CD4-positive, alpha-beta T cell (primary cell): ENCODE measurements around the gene DDX59. TPM values are rescaled to one million over a fixed set of nuclear protein-coding genes. Genes with fewer than 3 reads are reported as not detected.

Experiments used
- ATAC-seq: fragments of 200-7000 bp; cut with Tn5 transposase; one replicate; pipeline ENCODE4 v1.10.0; 2022; ENCODE audit warnings: mild to moderate bottlenecking; ENCODE audit not compliant: poor library complexity
- CTCF ChIA-PET: fragments of 350-600 bp; sonication (Branson Sonifier 250); formaldehyde crosslinking; loops from one replicate; lab custom pipeline; 2021; ENCODE audit warnings: antibody characterized with exemption, inconsistent platforms; lab: Charles Lee
- POLR2A ChIA-PET: fragments of 350-600 bp; sonication (Branson Sonifier 250); formaldehyde crosslinking; loops from one replicate; lab custom pipeline; 2021; ENCODE audit warnings: antibody characterized with exemption, inconsistent platforms; lab: Charles Lee
- DNase-seq, 14 experiments: peaks; one replicate each; pipeline ENCODE4 v3.0.0-alpha.2; 2013 to 2020; ENCODE audit warnings: mixed read lengths in 2 of 14
- H3K27ac ChIP-seq, 2 donors: one replicate each; pipeline versions ENCODE4 v1.5.1 to v1.7.0; 2013; ENCODE audit warnings: low read length in 2 of 2, low read depth in 1 of 2, mild to moderate bottlenecking in 1 of 2
- H3K27me3 ChIP-seq, 2 experiments: 1 replicate in 1 of 2; 2 replicates in 1 of 2; pipeline versions ENCODE4 v1.6.1 to v1.7.0; 2013; ENCODE audit warnings: low read length in 2 of 2, control low read depth in 1 of 2, mild to moderate bottlenecking in 1 of 2, moderate library complexity in 1 of 2; ENCODE audit not compliant: insufficient read depth in 2 of 2, control insufficient read depth in 1 of 2
- H3K36me3 ChIP-seq: one replicate; pipeline ENCODE4 v1.6.1; 2013; ENCODE audit warnings: low read length, control low read depth; ENCODE audit not compliant: insufficient read depth
- H3K4me1 ChIP-seq: one replicate; pipeline ENCODE4 v1.6.1; 2013; ENCODE audit warnings: low read length, control low read depth; ENCODE audit not compliant: insufficient read depth
- H3K4me3 ChIP-seq: one replicate; pipeline ENCODE4 v1.5.1; 2013; ENCODE audit warnings: mild to moderate bottlenecking, low read length, moderate library complexity
- H3K9me3 ChIP-seq, 2 experiments: 1 replicate in 1 of 2; 2 replicates in 1 of 2; pipeline versions ENCODE4 v1.6.1 to v1.7.0; 2013; ENCODE audit warnings: low read length in 2 of 2, mild to moderate bottlenecking in 2 of 2, control low read depth in 1 of 2, moderate library complexity in 1 of 2; ENCODE audit not compliant: control insufficient read depth in 1 of 2, insufficient read depth in 1 of 2
- H3K27ac Mint-ChIP-seq: one replicate; pipeline ENCODE4 v1.8.0; 2020; ENCODE audit warnings: mixed read lengths
- H3K27me3 Mint-ChIP-seq: one replicate; pipeline ENCODE4 v1.8.0; 2021; ENCODE audit warnings: mixed read lengths
- H3K36me3 Mint-ChIP-seq: one replicate; pipeline ENCODE4 v1.8.0; 2021; ENCODE audit warnings: low read depth, mixed read lengths
- H3K4me1 Mint-ChIP-seq: one replicate; pipeline ENCODE4 v1.8.0; 2021; ENCODE audit warnings: low read depth, mixed read lengths
- H3K4me3 Mint-ChIP-seq: one replicate; pipeline ENCODE4 v1.8.0; 2020; ENCODE audit warnings: mild to moderate bottlenecking, mixed read lengths
- H3K9me3 Mint-ChIP-seq: one replicate; pipeline ENCODE4 v1.8.0; 2020; ENCODE audit warnings: mixed read lengths
- intact Hi-C, 2 experiments: fragments of 100-400 bp; cut with DNase I in 1 of 2; cut with micrococcal nuclease in 1 of 2; formaldehyde crosslinking; loops; one replicate each; pipeline versions ENCODE4 v1.15.1 to v1.9.0; 2023 to 2025; cut with DNase I, micrococcal nuclease
- total RNA-seq, 174 experiments: library from RNA in 2 of 174; stranded (reverse) in 2 of 174; gene quantifications; one replicate each; pipeline ENCODE4 v1.2.3 and lab custom pipeline; 2021 to 2026
- TF ChIP-seq, protein P1 (sequence below): fragments of 200-600 bp; IDR thresholded peaks from one replicate; pipeline ENCODE4 v1.8.0; 2022; ENCODE audit warnings: antibody characterized with exemption, mild to moderate bottlenecking

Gene DDX59
- total RNA-seq, 2 experiments from 2014 or later: 24.7 to 27.6 TPM

DNA sequence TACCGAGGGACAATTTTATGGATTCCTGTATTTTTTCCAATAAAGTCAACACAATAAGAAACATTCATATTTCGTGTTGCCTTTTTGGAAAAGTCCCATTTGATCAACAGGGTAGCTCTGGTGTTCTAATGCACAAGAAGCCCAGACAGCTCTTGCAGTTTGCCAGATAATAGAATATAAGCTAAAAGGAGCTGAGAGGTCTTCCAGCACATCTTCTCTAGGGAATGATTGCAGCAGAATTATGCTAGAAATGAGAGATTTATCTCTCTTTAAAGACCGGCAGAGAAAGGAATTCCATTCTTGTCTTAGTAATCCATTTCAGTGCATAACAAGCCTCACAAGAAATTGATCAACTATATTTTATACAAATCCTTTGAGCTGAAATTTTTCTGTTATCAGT is 25.0 kb upstream of the DDX59 start:
- Mint-ChIP-seq H3K27ac (no peak overlapping the region), H3K9me3 (no peaks in the 10 kb centered on the region), H3K36me3 (no peaks in the 10 kb centered on the region), H3K4me3 (no peak overlapping the region), H3K27me3 (peaks cover 9% of the 10 kb centered on the region), H3K4me1 (no peaks in the 10 kb centered on the region)
- Histone ChIP-seq H3K9me3 (no peaks in the 10 kb centered on the region), H3K4me3 (no peak overlapping the region), H3K4me1 (no peaks in the 10 kb centered on the region), H3K27ac (no peak overlapping the region), H3K36me3 (no peaks in the 10 kb centered on the region), H3K27me3 (no peaks in the 10 kb centered on the region)
- ATAC-seq (no peak), DNase-seq (no peak)
- intact Hi-C loops: no loop called here
- TF ChIP-seq, protein P1, sequence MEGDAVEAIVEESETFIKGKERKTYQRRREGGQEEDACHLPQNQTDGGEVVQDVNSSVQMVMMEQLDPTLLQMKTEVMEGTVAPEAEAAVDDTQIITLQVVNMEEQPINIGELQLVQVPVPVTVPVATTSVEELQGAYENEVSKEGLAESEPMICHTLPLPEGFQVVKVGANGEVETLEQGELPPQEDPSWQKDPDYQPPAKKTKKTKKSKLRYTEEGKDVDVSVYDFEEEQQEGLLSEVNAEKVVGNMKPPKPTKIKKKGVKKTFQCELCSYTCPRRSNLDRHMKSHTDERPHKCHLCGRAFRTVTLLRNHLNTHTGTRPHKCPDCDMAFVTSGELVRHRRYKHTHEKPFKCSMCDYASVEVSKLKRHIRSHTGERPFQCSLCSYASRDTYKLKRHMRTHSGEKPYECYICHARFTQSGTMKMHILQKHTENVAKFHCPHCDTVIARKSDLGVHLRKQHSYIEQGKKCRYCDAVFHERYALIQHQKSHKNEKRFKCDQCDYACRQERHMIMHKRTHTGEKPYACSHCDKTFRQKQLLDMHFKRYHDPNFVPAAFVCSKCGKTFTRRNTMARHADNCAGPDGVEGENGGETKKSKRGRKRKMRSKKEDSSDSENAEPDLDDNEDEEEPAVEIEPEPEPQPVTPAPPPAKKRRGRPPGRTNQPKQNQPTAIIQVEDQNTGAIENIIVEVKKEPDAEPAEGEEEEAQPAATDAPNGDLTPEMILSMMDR: no peak
- ChIA-PET CTCF (no interaction called here), POLR2A (no interaction called here)

DNA sequence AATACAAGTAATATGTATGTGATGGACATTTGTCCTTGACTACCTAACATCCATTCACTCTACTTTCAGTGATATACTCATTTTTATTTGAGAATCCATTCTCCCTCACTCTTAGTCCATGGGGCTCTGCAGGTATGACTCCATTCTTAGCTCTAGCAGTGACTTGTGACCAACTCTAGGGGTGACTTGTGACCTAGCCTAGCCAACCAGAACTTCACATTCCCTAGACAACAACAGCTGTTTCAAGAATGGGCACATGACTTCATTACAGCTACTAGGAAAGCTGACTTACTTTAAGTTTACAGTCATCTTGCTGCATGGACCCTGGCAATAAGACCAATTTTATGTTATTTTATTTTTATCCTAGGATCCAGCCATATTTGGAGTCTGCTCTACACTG is 23.6 kb upstream of the DDX59 start:
- Mint-ChIP-seq H3K4me1 (no peaks in the 10 kb centered on the region), H3K27me3 (peaks cover 9% of the 10 kb centered on the region), H3K4me3 (no peak overlapping the region), H3K36me3 (no peaks in the 10 kb centered on the region), H3K27ac (no peak overlapping the region), H3K9me3 (no peaks in the 10 kb centered on the region)
- no peak overlapping the region for H3K27ac ChIP-seq
- intact Hi-C loops: no loop called here
- H3K36me3 ChIP-seq: no peaks in the 10 kb centered on the region
- POLR2A ChIA-PET: no interaction called here
- ATAC-seq (no peak), DNase-seq (no peak)
- TF ChIP-seq, protein P1: no peak
- CTCF ChIA-PET: interaction anchor here (0.7 kb wide), 1 partner anchor 23 kb away, joined by 3 read pairs; no protein-coding TSS in a partner anchor
- H3K4me3 ChIP-seq: no peak overlapping the region
- no peaks in the 10 kb centered on the region for H3K4me1 ChIP-seq
- H3K9me3 ChIP-seq: no peaks in the 10 kb centered on the region
- H3K27me3 ChIP-seq: no peaks in the 10 kb centered on the region

DNA sequence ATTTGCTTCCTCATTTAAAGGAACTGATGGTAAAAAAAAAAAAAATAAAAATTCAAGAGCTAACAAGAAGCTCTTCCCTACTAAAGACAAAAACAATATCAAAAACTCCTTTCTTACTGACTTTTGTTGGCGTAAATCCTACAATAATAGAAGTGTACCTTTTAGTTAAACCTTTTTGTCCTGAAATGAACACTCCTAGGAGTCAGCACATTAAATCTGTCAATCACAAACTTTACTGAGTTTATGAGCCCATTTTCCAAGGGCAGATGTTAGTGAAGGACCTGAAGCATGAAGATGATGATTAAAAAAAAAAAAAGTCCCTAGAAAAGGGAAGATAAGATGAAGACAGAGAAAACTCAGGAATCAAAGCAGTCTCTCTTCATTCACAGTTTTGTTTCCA is 22.6 kb upstream of the DDX59 start:
- no peak overlapping the region for H3K4me3 Mint-ChIP-seq
- H3K27ac Mint-ChIP-seq: no peak overlapping the region
- Histone ChIP-seq H3K4me1 (no peaks in the 10 kb centered on the region), H3K9me3 (no peaks in the 10 kb centered on the region), H3K27me3 (no peaks in the 10 kb centered on the region), H3K27ac (no peak overlapping the region), H3K36me3 (no peaks in the 10 kb centered on the region), H3K4me3 (no peak overlapping the region)
- POLR2A ChIA-PET: interaction anchor here (0.6 kb wide), 1 partner anchor 171 kb away, joined by 4 read pairs; no protein-coding TSS in a partner anchor
- no peaks in the 10 kb centered on the region for H3K4me1 Mint-ChIP-seq
- H3K27me3 Mint-ChIP-seq: peaks cover 9% of the 10 kb centered on the region
- no peak for ATAC-seq
- TF ChIP-seq, protein P1: no peak
- intact Hi-C loops: no loop called here
- no peaks in the 10 kb centered on the region for H3K9me3 Mint-ChIP-seq
- no peak for DNase-seq
- CTCF ChIA-PET: no interaction called here
- H3K36me3 Mint-ChIP-seq: no peaks in the 10 kb centered on the region
